HepG2 (cell line): ENCODE data around the gene CYB561. TPM values are rescaled to one million over a fixed set of nuclear protein-coding genes. Genes with fewer than 3 reads are reported as not detected.

Source experiments
- ATAC-seq: fragments of 200-7000 bp; cut with Tn5 transposase; 3 replicates; pipeline ENCODE4 v1.9.1; 2020; ENCODE audit warnings: mild to moderate bottlenecking, moderate library complexity
- BruUV-seq: library from RNA; stranded (reverse); fragments of 400-500 nt; replicated peaks from 2 replicates; lab custom pipeline; 2021; lab: Mats Ljungman, UMichigan
- CTCF ChIA-PET: fragments of 300-600 bp; formaldehyde crosslinking; extraction: SDS; loops from one replicate; lab custom pipeline; 2021; ENCODE audit warnings: low total read pairs, inconsistent platforms, low intra/inter-chr PET ratio; lab: Yijun Ruan, JAX
- POLR2A ChIA-PET: fragments of 350-600 bp; sonication (Branson Sonifier 250); formaldehyde crosslinking; loops from one replicate; lab custom pipeline; 2020; ENCODE audit warnings: antibody characterized with exemption, inconsistent platforms; lab: Yijun Ruan, JAX
- DNase-seq: peaks from one replicate; pipeline ENCODE4 v3.0.0-alpha.2; 2015; ENCODE audit warnings: low spot score
- FAIRE-seq: peaks from 3 replicates; lab custom pipeline; 2011; peaks lifted over from hg19 to GRCh38; lab: Jason Lieb, UNC
- H2AFZ ChIP-seq: one replicate; pipeline ENCODE4 v1.6.1; 2011; ENCODE audit warnings: low read length, inconsistent platforms
- H3K27ac ChIP-seq: fragments of 300-600 bp; 3 replicates; pipeline ENCODE4 v1.8.0; 2011; ENCODE audit warnings: mixed run types, mild to moderate bottlenecking, mixed read lengths, low read length, inconsistent platforms; ENCODE audit not compliant: insufficient read depth; ENCODE audit errors: extremely low read length
- H3K27me3 ChIP-seq, 2 experiments: fragments of 200-600 bp in 1 of 2; 2 replicates in 1 of 2; 3 replicates in 1 of 2; pipeline versions ENCODE4 v1.6.0 to v1.8.0; 2011; ENCODE audit warnings: low read length in 2 of 2, mild to moderate bottlenecking in 2 of 2, moderate library complexity in 2 of 2, inconsistent platforms in 1 of 2; ENCODE audit not compliant: insufficient read depth in 2 of 2, control insufficient read depth in 1 of 2
- H3K36me3 ChIP-seq, 2 experiments: fragments of 200-600 bp in 1 of 2; replicated peaks in 1 of 2; 2 replicates in 1 of 2; 3 replicates in 1 of 2; pipeline versions ENCODE4 v1.5.1 to v1.8.0; 2011; ENCODE audit warnings: low read length in 2 of 2, inconsistent platforms in 1 of 2; ENCODE audit not compliant: insufficient read depth in 2 of 2, control insufficient read depth in 1 of 2
- H3K4me1 ChIP-seq: 2 replicates; pipeline ENCODE4 v1.5.1; 2012; ENCODE audit warnings: low read length, inconsistent platforms; ENCODE audit not compliant: insufficient read depth
- H3K4me2 ChIP-seq: 2 replicates; pipeline ENCODE4 v1.6.0; 2011; ENCODE audit warnings: low read depth, low read length, inconsistent platforms
- H3K4me3 ChIP-seq, 3 experiments: fragments of 200-600 bp in 1 of 3; sonication (generic), shearing (Covaris generic) in 1 of 3; replicated peaks in 1 of 3; 2 replicates each; pipeline ENCODE4 v1.5.1; 2011 to 2016; ENCODE audit warnings: low read length in 3 of 3, inconsistent platforms in 2 of 3, low read depth in 2 of 3, mild to moderate bottlenecking in 2 of 3, control low read depth in 1 of 3, mixed read lengths in 1 of 3; ENCODE audit not compliant: insufficient read depth in 1 of 3
- H3K79me2 ChIP-seq: one replicate; pipeline ENCODE4 v1.6.1; 2011; ENCODE audit warnings: low read length, inconsistent platforms; ENCODE audit not compliant: insufficient read depth
- H3K9ac ChIP-seq: 2 replicates; pipeline ENCODE4 v1.6.0; 2011; ENCODE audit warnings: mild to moderate bottlenecking, low read depth, low read length, inconsistent platforms; ENCODE audit not compliant: insufficient read depth
- H3K9me3 ChIP-seq: 2 replicates; pipeline ENCODE4 v1.5.1; 2012; ENCODE audit warnings: mild to moderate bottlenecking, low read length
- H4K20me1 ChIP-seq: 2 replicates; pipeline ENCODE4 v1.6.0; 2011; ENCODE audit warnings: inconsistent platforms, mild to moderate bottlenecking, low read length, moderate library complexity; ENCODE audit not compliant: insufficient read depth
- GPN1 ChIP-seq: sonication (generic); formaldehyde crosslinking; IDR thresholded peaks from 2 replicates; pipeline ENCODE4 v1.5.1; 2020; ENCODE audit warnings: missing genetic modification reagents, borderline replicate concordance
- MTF2 ChIP-seq: sonication (generic); formaldehyde crosslinking; IDR thresholded peaks from 2 replicates; pipeline ENCODE4 v1.5.0; 2020; ENCODE audit warnings: missing genetic modification reagents, borderline replicate concordance
- ZBTB7A ChIP-seq: sonication (generic); formaldehyde crosslinking; IDR thresholded peaks from 2 replicates; pipeline ENCODE4 v1.8.0; 2022; ENCODE audit warnings: mild to moderate bottlenecking, missing genetic modification reagents
- ZMYM3 ChIP-seq: sonication (generic); formaldehyde crosslinking; IDR thresholded peaks from 2 replicates; pipeline ENCODE4 v1.5.1; 2020; ENCODE audit warnings: mild to moderate bottlenecking, missing genetic modification reagents
- ZNF101 ChIP-seq: sonication (generic); formaldehyde crosslinking; IDR thresholded peaks from 2 replicates; pipeline ENCODE4 v1.4.0; 2020; ENCODE audit warnings: mild to moderate bottlenecking, low read depth, missing genetic modification reagents, borderline replicate concordance
- WGBS: methylation state at CpG from one replicate; pipeline ENCODE4 v1.1.6; 2017; ENCODE audit warnings: low lambda C conversion rate; 5-methylcytosine and 5-hydroxymethylcytosine counted together
- in situ Hi-C: cut with HindIII; loops from 2 replicates; pipeline ENCODE4 v1.10.0; 2017; ENCODE audit warnings: low pct_unique_long_range_greater_than_20kb; ENCODE audit not compliant: extremely low pct_ligation_motif_present
- intact Hi-C: fragments of 100-400 bp; cut with micrococcal nuclease; formaldehyde crosslinking; loops from one replicate; pipeline ENCODE4 v1.10.0; 2022; ENCODE audit not compliant: unreplicated experiment
- polyA plus RNA-seq, 8 experiments: library from polyadenylated mRNA; depleted of rRNA in 3 of 8; stranded (reverse) in 7 of 8; unstranded in 1 of 8; fragments of >200 nt; fragmentation: Illumina TruSeq in 4 of 8; extraction: Trizol in 4 of 8; gene quantifications; 2 replicates each; pipeline versions ENCODE4 v1.2.1 to v1.2.3, GENCODE V29; 2011 to 2016; ENCODE audit warnings: low read depth in 4 of 8, missing spikeins in 1 of 8, mixed read lengths in 1 of 8; ENCODE audit not compliant: insufficient read depth in 1 of 8
- total RNA-seq, 5 experiments: library from RNA; depleted of rRNA; stranded (reverse); fragments of >200 nt; fragmentation: Illumina TruSeq; extraction: Trizol; gene quantifications; 2 replicates each; pipeline ENCODE4 v1.2.3, GENCODE V29; 2016; ENCODE audit warnings: low read depth in 1 of 5
- TF ChIP-seq, protein P1 (sequence below): fragments of 450-650 bp; IDR thresholded peaks from 2 replicates; pipeline ENCODE4 v1.6.1; 2016

CYB561 gene
- total and polyA plus RNA-seq, 2 of the 13 experiments (the other 11 are each of a cell fraction or from before 2014, with no cell fraction given) = 1.5 to 6.7 TPM

DNA sequence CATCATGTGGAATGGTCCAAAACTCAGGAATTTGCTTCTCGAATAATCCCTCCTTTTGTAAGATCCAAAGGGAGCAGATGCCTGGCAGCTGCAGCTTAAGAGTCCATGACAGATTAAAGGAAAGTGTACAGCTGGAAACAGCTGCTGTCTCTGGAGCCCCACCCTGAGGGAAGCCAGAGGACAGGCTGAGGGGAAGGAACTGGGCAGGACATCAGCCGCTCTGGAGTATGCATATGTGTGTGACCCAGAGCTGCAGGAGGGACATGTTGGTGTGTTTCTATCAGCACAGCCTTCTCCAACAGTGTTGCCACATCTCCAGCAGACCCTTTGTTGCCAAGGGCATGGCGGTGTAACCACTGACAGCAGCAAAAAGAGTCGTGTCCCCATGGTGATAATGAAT lies 46.2 kb downstream of the CYB561 start:
- H3K9ac ChIP-seq = no peak overlapping the region
- no peaks in the 10 kb centered on the region for H3K4me1 ChIP-seq
- H3K4me2 ChIP-seq = no peak overlapping the region
- CTCF ChIA-PET = no interaction called here
- ATAC-seq (no peak), DNase-seq (no peak), FAIRE-seq (no peak)
- H4K20me1 ChIP-seq = no peaks in the 10 kb centered on the region
- no peak overlapping the region for H3K4me3 ChIP-seq
- in situ Hi-C loops (loop anchor here (10.0 kb wide), 1 partner anchor 285 kb away; no protein-coding TSS in a partner anchor), intact Hi-C loops (no loop called here)
- H3K9me3 ChIP-seq = no peaks in the 10 kb centered on the region
- POLR2A ChIA-PET = no interaction called here
- H3K36me3 ChIP-seq = no peaks in the 10 kb centered on the region
- H2AFZ ChIP-seq = no peak overlapping the region
- TF ChIP-seq, protein P1, sequence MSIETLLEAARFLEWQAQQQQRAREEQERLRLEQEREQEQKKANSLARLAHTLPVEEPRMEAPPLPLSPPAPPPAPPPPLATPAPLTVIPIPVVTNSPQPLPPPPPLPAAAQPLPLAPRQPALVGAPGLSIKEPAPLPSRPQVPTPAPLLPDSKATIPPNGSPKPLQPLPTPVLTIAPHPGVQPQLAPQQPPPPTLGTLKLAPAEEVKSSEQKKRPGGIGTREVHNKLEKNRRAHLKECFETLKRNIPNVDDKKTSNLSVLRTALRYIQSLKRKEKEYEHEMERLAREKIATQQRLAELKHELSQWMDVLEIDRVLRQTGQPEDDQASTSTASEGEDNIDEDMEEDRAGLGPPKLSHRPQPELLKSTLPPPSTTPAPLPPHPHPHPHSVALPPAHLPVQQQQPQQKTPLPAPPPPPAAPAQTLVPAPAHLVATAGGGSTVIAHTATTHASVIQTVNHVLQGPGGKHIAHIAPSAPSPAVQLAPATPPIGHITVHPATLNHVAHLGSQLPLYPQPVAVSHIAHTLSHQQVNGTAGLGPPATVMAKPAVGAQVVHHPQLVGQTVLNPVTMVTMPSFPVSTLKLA = no peak
- no peak for TF ChIP-seq ZBTB7A (CRISPR knock-in tag)
- no peak for TF ChIP-seq GPN1 (CRISPR knock-in tag)
- H3K27me3 ChIP-seq = peaks cover 0 to 12% of the 10 kb centered on the region in 2 experiments; a peak in 2 of 5 replicates
- no TSS peak for BruUV-seq
- 30% methylated on average over 4 of the region's 4 CpGs for WGBS
- H3K27ac ChIP-seq = no peak overlapping the region
- no peaks in the 10 kb centered on the region for H3K79me2 ChIP-seq

DNA sequence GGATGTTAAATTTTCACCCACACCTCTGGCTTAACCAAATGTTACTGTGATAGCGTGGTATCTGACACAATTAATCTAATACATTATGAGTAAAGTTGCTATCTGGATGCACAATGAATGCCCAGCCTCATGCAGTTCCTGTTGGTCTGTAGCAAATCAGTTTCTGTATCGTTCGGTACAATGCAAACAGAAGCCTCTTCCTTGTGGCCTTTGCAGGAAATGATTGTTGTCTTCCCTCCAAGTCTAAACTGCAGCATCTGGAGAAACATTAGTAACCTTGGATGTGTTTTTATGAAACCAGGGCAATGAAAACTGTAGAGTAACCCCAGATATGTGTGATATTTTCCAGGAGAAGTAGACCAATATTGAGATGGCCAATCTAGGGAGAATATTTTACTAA lies 46.8 kb downstream of the CYB561 start:
- Histone ChIP-seq H3K4me3 (no peak overlapping the region), H3K4me1 (no peaks in the 10 kb centered on the region), H3K9ac (no peak overlapping the region), H3K27me3 (peaks cover 0 to 12% of the 10 kb centered on the region in 2 experiments; a peak in 2 of 5 replicates), H3K36me3 (no peaks in the 10 kb centered on the region), H3K4me2 (no peak overlapping the region), H3K79me2 (no peaks in the 10 kb centered on the region), H3K27ac (no peak overlapping the region), H2AFZ (no peak overlapping the region), H3K9me3 (no peaks in the 10 kb centered on the region), H4K20me1 (no peaks in the 10 kb centered on the region)
- POLR2A ChIA-PET = no interaction called here
- in situ Hi-C loops = no loop called here
- intact Hi-C loops = no loop called here
- WGBS = 18% methylated on average over 3 of the region's 3 CpGs
- no peak for FAIRE-seq
- no peak for ATAC-seq
- BruUV-seq = no TSS peak
- CTCF ChIA-PET = no interaction called here
- no peak for DNase-seq
- TF ChIP-seq MTF2 (no peak), ZMYM3 (CRISPR knock-in tag) (no peak), ZNF101 (CRISPR knock-in tag) (no peak)
